GM18505 (cell line): Measurements from ENCODE around the gene ANKRD22.
"Not testable (repeated sequence)": the region's sequence is repeated elsewhere in the genome, so short reads cannot be mapped to it uniquely, and the experiment has no call there.

ENCODE experiments used
- ATAC-seq: cut with Tn5 transposase; IDR thresholded peaks from one replicate; pipeline ENCODE4 v1.9.1; 2021; ENCODE audit not compliant: unreplicated experiment
- POLR2A ChIP-seq: IDR thresholded peaks from 4 replicates; pipeline ENCODE4 v1.6.1; 2011; ENCODE audit warnings: borderline replicate concordance; ENCODE audit not compliant: insufficient read depth, insufficient read length; ENCODE audit errors: extremely low read depth

Gene ANKRD22

DNA sequence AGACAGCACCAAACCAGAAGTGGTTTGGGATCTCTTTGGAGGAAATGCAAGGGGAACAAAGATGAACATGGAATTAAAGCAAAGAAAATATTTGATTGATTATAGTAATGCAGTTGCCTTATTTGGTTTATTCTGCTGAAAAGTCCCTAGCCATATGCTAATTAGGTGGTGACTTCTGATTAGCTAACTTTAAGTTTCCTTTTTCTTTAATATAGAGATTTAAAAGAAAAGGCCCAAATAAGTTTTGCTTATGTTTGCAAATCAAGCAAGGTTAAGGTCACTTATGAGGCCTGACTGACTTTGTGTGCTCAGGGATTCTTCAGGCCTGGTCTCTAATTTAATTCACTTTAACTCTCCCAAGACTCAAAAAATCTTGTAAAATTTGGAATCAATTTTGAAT is 6.2 kb upstream of the ANKRD22 start:
- TF ChIP-seq POLR2A = no peak
- ATAC-seq = no peak

DNA sequence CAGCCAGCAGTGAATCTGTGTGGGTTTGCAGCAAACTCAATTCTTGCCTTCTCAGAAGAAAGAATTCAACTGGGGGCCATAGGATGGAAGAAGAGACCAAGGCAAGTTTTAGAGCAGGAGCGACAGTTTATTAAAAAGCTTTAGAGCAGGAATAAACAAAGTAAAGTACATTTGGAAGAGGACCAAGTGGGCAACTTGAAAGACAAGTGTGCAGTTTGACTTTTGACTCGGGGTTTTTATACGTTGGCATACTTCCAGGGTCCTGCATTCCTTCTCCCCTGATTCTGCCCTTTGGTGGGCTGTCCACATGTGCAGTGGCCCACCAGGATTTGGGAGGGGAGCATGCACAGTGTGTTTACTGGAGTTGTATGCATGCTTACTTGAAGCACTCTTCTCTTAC is 3.0 kb upstream of the ANKRD22 start:
- no peak for TF ChIP-seq POLR2A
- ATAC-seq = no peak

DNA sequence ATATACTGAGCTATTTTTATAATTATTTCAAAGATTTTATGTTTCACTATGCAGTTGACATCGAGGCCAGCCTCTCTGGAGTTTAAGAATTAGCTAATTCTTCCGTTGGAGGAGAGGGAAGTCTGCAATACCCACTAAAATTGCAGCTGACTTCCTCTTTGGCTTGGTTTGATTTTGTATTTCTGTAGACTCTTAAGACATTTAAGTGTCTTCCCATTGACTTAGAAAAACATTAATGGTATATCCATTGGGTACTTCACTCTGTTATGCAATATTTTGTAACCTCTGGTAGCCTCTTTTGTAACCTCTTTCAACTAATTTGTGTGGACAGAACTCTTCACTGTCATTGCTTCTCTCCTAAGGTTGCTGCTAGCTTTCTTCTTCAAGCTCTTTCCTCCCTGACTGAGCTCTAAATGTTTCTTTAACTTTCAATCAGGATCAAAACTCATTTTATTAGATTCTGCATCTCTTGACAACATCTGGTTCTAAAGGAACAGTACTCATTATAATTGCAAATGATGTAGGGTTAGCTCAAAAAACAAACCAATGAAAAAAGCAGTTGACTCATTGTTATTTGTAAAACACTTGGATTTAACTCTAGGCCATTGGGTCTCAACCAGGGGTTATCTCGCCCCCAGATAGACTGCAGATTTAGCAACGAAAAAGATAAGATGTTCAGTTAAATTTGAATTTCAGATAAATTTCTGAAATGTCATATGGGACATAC is 1.7 kb upstream of the ANKRD22 start:
- no peak for ATAC-seq
- TF ChIP-seq POLR2A = no peak

DNA sequence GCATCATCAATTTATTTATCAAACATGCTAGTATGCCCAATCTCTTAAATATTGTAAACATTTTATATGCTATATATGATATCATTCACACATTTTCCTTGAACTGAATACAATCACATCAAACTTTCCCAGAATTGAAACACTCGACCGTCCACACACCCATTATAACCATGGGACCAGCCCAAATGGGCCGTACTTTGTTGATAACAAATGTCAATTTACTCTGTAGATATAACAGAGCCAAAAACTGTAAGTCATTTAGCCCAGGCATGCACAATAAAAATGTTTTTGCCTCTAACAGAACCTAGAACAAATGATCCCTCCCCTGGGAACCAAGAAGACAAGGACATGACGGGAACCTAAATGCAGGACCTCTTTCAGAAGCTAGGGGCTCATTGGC is 683 bp upstream of the ANKRD22 start:
- no peak for TF ChIP-seq POLR2A
- ATAC-seq = no peak

DNA sequence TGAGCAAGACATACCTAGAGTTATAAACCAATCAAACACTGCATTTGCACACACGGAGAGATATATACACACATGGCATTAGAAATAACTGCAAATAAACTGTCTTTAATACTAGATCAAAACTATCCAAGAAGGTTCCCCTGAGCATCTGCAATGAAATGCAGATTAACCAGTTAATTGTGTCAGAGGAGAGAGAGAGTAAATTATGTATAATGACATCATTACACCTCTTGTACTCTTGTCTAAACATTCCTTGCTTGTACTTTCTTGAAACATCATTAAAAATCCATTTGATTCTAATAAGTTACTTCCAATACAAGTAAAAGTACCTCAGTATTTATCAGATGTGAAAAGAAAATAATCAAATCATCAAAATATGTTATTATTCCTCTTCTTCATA is 932 bp downstream of the ANKRD22 start:
- ATAC-seq = no peak
- TF ChIP-seq POLR2A = no peak

DNA sequence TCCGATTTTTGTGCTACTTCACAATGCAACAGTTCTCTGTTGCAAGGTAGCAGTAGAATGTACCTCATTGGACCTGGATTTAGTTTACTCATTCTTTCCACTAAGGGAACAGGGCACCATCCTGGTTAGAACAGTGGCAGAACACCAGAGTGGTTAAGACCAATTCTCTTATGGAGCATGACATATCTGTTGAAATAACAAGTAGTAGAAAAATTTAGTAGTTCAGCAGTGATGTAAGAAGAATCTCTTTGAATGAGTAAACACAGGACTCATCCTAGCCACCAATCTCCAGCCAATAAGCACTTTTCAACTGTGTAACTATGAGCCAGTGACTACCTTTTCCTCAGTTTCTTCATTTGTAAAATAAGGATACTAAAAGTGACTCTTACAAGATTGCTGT is 2.4 kb downstream of the ANKRD22 start:
- ATAC-seq = no peak
- TF ChIP-seq POLR2A = no peak

DNA sequence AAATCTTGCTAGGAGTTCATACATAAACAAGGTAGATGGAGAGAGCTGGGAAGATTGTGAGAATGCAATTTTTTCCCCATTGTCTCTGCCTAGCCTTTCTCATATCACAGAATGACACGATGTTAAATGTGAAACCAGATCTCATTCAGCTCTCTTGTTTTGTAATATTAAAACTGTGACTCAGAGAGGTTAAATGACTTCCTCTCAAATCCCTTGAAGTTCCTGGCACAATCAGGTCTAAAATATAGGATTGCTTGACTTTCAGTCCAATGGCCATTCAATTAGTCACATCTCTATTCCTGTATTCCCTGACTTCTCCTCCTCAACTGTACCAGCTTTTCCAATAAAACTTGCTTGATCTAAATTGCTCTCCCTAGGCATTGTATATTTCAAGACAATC is 3.1 kb downstream of the ANKRD22 start:
- ATAC-seq = no peak
- no peak for TF ChIP-seq POLR2A

DNA sequence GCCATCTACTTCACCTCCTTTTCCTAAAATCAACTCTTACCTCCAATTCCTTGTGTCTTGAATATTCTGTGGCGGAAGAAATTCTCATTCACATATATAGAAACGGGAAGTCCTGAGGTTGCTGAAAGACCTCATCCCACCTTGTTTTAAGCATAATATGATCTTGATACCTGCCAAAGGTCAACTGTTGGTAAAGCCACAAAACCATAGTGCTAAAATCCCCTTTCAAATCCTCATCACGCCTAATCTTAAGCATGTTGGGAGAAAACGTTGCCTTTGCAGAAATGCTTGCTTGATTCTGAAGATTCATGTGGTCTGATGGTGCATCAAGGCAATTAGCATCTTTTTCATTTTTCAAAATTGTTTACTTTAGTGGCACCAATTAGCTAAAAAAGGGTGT is 8.5 kb downstream of the ANKRD22 start:
- ATAC-seq = no peak

DNA sequence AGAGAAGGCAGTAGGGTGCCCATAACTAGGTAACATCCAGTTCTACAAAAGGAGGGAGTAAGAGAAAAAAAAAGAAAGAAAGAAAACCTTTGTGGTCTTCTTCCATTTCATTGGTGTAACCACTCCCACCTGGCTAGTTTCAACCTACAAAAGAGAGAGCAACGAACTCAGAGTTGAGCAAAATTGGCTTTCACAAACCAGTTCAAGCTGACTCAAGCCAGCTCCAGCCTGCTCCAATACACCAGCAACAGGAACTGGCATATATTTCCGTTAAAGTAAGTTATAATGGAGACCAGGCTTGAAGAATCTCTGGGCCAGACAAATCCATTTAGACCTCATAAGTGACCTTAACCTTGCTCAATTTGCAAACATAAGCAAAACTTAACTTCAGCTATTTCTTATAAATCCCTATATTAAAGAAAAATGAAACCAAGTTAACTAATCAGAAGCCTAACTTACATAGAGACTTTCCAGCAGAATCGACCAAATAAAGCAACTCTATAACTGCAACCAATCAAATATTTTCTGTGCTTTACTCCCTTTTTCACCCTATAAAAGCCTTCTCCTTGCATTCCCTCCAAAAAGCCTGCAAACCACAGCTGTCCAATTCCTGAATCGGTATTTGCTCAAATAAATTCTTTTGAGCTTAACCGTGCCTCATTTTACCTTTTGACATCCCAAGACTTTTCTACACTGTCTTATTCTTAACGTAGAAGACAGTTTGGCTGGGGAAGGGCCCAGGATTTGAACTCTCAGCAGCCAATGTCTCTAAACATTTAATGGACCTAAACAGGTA is 10.1 kb downstream of the ANKRD22 start:
- no peak for TF ChIP-seq POLR2A
- ATAC-seq = no peak

More for the DNA sequence above, 8.5 kb downstream of the ANKRD22 start:
- no peak for TF ChIP-seq POLR2A

DNA sequence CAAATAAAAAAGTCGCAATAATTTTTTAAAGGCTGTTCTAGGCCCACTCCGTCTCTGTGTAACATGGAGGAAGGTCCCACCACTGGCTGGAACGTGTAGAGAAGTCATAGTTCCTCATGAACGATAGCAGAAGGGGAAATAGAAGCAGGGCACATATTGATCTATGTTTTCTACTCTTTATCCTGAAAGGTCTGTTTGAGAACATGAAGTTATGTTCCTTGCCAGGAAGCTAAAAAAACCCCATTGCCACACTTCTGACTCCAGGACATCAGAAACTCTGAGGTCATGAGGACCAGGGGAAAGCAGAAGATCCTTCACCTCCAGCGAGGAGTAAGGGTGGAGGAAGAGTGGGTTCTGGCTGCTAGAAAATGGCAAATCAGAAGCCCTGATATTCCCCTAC is 10.8 kb downstream of the ANKRD22 start:
- ATAC-seq = no peak
- TF ChIP-seq POLR2A = no peak

DNA sequence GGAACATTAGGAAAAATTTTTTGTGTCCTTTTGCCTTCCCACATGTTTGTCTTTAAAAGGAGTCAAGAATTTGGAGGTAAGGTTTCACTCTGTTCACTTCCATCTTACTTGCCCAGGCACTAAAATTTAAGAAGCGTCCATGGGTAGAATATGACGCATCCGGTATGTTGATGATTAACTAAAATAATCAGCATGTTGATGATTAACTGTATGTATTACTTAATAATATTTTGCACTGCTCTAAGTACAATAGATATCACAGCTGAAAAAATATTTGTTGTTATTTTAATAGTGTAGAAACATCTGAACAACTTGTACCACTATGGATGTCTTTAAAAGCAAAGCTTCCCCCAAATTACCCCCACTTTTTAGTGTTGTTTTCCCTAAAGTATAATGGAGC is 11.5 kb downstream of the ANKRD22 start:
- no peak for ATAC-seq

DNA sequence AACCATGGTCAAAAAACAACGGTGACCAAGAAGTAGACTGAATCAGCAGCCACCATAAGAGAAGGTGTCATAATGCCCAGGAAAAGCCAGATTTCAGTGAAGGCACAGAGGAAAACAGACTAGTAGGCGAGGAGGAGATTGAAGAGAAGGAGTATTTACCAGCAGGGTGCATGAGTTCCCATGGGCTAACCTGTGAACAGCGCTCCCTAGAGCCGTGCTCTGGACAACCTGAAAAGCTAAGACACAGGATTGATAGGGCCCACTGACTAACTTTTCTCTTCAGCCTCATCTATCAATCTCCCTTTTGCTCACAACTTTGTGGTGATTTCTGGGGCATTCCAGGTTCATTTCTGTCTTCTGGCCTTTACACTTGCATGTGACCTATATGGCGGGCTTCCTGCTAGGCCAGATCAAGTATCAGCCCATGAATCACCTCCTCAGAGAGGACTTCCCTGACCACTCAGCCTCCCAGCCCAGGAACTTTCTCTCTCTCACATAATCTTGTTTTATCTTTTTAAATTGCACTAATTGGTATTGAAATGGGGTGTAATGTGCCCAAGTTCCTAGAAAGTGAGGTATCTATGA is 12.8 kb downstream of the ANKRD22 start:
- ATAC-seq = no peak
- no peak for TF ChIP-seq POLR2A

More for the DNA sequence above, 11.5 kb downstream of the ANKRD22 start:
- TF ChIP-seq POLR2A = no peak

DNA sequence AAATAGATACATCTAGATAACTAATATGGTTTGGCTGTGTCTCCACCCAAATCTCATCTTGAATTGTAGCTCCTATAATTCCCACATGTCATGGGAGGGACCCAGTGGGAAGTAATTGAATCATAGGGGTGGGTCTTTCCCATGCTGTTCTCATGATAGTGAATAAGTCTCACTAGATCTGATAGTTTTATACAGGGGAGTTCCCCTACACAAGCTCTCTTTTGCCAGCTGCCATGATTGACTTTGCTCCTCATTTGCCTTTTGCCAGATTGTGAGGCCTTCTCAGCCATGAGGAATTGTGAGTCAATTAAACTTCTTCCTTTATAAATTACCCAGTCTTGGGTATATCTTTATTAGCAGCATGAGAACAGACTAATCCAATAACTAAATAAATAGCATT is 14.0 kb downstream of the ANKRD22 start:
- ATAC-seq = not testable (repeated sequence)

DNA sequence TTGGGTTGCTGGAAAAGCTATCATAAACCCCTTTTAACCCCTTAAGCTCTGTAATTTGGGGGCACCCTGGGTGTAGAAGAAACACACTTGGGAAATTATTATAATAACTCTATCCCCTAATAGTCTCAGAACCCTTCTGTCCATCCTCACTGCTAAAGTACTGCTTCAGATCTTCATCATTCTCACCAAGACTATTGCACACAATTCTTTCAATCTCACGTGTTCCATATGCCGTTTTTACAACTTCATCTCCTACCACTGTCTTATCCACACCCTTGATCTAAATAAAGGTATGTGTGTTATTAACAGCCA is 15.8 kb downstream of the ANKRD22 start:
- ATAC-seq = no peak
- no peak for TF ChIP-seq POLR2A

DNA sequence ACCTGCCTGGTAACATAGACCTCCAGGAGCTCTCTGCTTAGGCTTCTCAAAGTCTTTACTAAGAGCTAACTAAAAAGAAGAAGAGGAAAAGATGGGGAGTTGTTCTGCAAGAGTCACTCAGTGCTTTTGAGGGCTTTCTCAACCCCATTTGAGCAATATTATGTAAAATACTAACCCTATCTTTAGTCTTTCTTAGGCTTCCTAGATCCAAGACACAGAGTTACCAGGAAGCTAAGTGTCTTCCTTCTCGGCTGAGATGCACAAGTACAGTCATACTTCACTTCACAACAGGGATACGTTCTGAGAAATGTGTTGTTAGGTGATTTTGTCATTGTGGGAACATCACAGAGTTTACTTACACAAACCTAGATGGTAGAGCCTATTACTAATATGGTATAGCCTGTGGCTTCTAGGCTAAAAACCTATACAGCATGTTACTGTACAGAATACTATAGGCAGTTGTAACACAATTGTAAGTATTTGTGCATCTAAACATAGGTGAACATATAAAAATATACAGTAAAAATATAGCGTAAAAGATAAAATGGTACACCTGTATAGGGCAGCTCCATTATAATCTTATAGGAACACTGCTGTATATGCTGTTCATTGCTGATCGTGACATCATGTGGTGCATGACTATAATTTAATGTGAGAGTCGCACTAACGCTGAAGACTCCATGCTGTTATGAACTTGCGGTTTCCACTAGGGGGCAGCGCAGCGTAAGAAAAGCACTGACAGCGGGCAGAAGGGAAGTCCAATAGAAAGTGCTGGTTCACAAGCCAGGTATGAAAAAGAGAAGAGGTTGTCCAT is 16.3 kb downstream of the ANKRD22 start:
- no peak for TF ChIP-seq POLR2A
- ATAC-seq = peak; percentile 52
